CD14-positive monocyte (primary cell): Measurements from ENCODE around the gene PRKAR1B. TPM values are rescaled to one million over a fixed set of nuclear protein-coding genes. Genes with fewer than 3 reads are reported as not detected.

Experiments
- DNase-seq, 3 donors: peaks; one replicate each; pipeline ENCODE4 v3.0.0-alpha.2; 2011 to 2022
- H2AFZ ChIP-seq: 2 replicates; pipeline ENCODE4 v1.6.0; 2012; ENCODE audit warnings: mild to moderate bottlenecking, low read depth, low read length, inconsistent platforms; ENCODE audit not compliant: insufficient read depth, poor library complexity, severe bottlenecking
- H3K27ac ChIP-seq, 2 donors: 1 replicate in 1 of 2; 2 replicates in 1 of 2; pipeline ENCODE4 v1.5.1; 2012 to 2013; ENCODE audit warnings: low read length in 2 of 2, control low read depth in 1 of 2, inconsistent platforms in 1 of 2, low read depth in 1 of 2, mild to moderate bottlenecking in 1 of 2
- H3K27me3 ChIP-seq, 2 donors: one replicate each; pipeline versions ENCODE4 v1.6.0 to v1.6.1; 2011 to 2013; ENCODE audit warnings: low read length in 2 of 2; ENCODE audit not compliant: control insufficient read depth in 2 of 2, insufficient read depth in 2 of 2
- H3K36me3 ChIP-seq, 2 donors: replicated peaks in 1 of 2; 1 replicate in 1 of 2; 2 replicates in 1 of 2; pipeline versions ENCODE4 v1.5.1 to v1.6.1; 2012 to 2013; ENCODE audit warnings: low read length in 2 of 2, control low read depth in 1 of 2, inconsistent platforms in 1 of 2, mild to moderate bottlenecking in 1 of 2; ENCODE audit not compliant: insufficient read depth in 2 of 2, control insufficient read depth in 1 of 2
- H3K4me1 ChIP-seq, 2 donors: 1 replicate in 1 of 2; 2 replicates in 1 of 2; pipeline versions ENCODE4 v1.5.1 to v1.6.1; 2012 to 2013; ENCODE audit warnings: low read length in 2 of 2, control low read depth in 1 of 2, inconsistent platforms in 1 of 2, mild to moderate bottlenecking in 1 of 2, moderate library complexity in 1 of 2; ENCODE audit not compliant: insufficient read depth in 2 of 2, control insufficient read depth in 1 of 2
- H3K4me2 ChIP-seq: replicated peaks from 2 replicates; pipeline ENCODE3; 2012; ENCODE audit warnings: low read length, moderate library complexity, mild to moderate bottlenecking; ENCODE audit not compliant: poor library complexity, severe bottlenecking; ENCODE audit errors: extremely low read depth
- H3K4me3 ChIP-seq, 3 experiments: fragments of 200-600 bp in 1 of 3; sonication (generic) in 1 of 3; replicated peaks in 1 of 3; 1 replicate in 2 of 3; 2 replicates in 1 of 3; pipeline ENCODE4 v1.5.1; 2011 to 2013; ENCODE audit warnings: low read length in 3 of 3, mild to moderate bottlenecking in 3 of 3, control low read depth in 2 of 3, low read depth in 2 of 3, inconsistent platforms in 1 of 3, moderate library complexity in 1 of 3
- H3K79me2 ChIP-seq: 2 replicates; pipeline ENCODE4 v1.6.0; 2012; ENCODE audit warnings: mild to moderate bottlenecking, control low read depth, inconsistent platforms, low read length, moderate library complexity; ENCODE audit not compliant: insufficient read depth
- H3K9ac ChIP-seq: 2 replicates; pipeline ENCODE4 v1.6.0; 2017; ENCODE audit warnings: low read length, mild to moderate bottlenecking; ENCODE audit not compliant: insufficient read depth, poor library complexity, severe bottlenecking
- H3K9me3 ChIP-seq, 2 donors: replicated peaks in 1 of 2; 1 replicate in 1 of 2; 2 replicates in 1 of 2; pipeline versions ENCODE4 v1.5.1 to v1.6.1; 2012 to 2013; ENCODE audit warnings: low read length in 2 of 2, control low read depth in 1 of 2; ENCODE audit not compliant: control insufficient read depth in 1 of 2, insufficient read depth in 1 of 2
- H4K20me1 ChIP-seq: 2 replicates; pipeline ENCODE4 v1.6.0; 2012; ENCODE audit warnings: mild to moderate bottlenecking, low read length, control low read depth, moderate library complexity; ENCODE audit not compliant: insufficient read depth
- H3K27ac Mint-ChIP-seq, 7 donors: one replicate each; pipeline ENCODE4 v1.8.0; 2020; ENCODE audit warnings: mild to moderate bottlenecking in 7 of 7, mixed read lengths in 7 of 7, moderate library complexity in 6 of 7, inconsistent platforms in 2 of 7
- H3K27me3 Mint-ChIP-seq, 3 donors: one replicate each; pipeline ENCODE4 v1.8.0; 2021 to 2022; ENCODE audit warnings: low read depth in 3 of 3, mild to moderate bottlenecking in 3 of 3, mixed read lengths in 3 of 3, moderate library complexity in 3 of 3, inconsistent platforms in 1 of 3
- H3K36me3 Mint-ChIP-seq, 2 donors: one replicate each; pipeline ENCODE4 v1.8.0; 2020; ENCODE audit warnings: mixed read lengths in 2 of 2, inconsistent platforms in 1 of 2, mild to moderate bottlenecking in 1 of 2
- H3K4me1 Mint-ChIP-seq: one replicate; pipeline ENCODE4 v1.8.0; 2020; ENCODE audit warnings: mild to moderate bottlenecking, mixed read lengths
- H3K4me3 Mint-ChIP-seq, 2 donors: one replicate each; pipeline ENCODE4 v1.8.0; 2020; ENCODE audit warnings: mild to moderate bottlenecking in 2 of 2, mixed read lengths in 2 of 2, moderate library complexity in 1 of 2
- H3K9me3 Mint-ChIP-seq, 7 donors: one replicate each; pipeline ENCODE4 v1.8.0; 2020 to 2022; ENCODE audit warnings: mixed read lengths in 7 of 7, mild to moderate bottlenecking in 6 of 7, moderate library complexity in 6 of 7, inconsistent platforms in 2 of 7
- CTCF ChIP-seq: fragments of 200-600 bp; IDR thresholded peaks from one replicate; pipeline ENCODE4 v1.8.0; 2022; ENCODE audit warnings: antibody characterized with exemption, mild to moderate bottlenecking
- WGBS: methylation state at CpG from one replicate; pipeline ENCODE4 v1.1.5; 2013; ENCODE audit warnings: missing lambda C conversion rate; ENCODE audit not compliant: insufficient coverage; 5-methylcytosine and 5-hydroxymethylcytosine counted together
- intact Hi-C, 2 donors: fragments of 100-400 bp; cut with micrococcal nuclease; formaldehyde crosslinking; loops; one replicate each; pipeline versions ENCODE4 v1.15.0 to v1.15.1; 2023
- polyA plus RNA-seq, 3 donors: library from polyadenylated mRNA; depleted of rRNA in 1 of 3; unstranded in 2 of 3; stranded (reverse) in 1 of 3; fragments of 300-500 nt in 2 of 3; fragments of >200 nt in 1 of 3; fragmentation: Illumina TruSeq in 2 of 3; gene quantifications; 1 replicate in 2 of 3; 2 replicates in 1 of 3; pipeline ENCODE4 v1.2.3, GENCODE V29; 2012 to 2021

Gene PRKAR1B
- polyA plus RNA-seq, 3 donors, result 0.94 to 2.1 (median 1.1) TPM

- H3K4me3 Mint-ChIP-seq, result no peak overlapping the region
- no peaks in the 10 kb centered on the region for H3K36me3 Mint-ChIP-seq
- DNase-seq, result no peak
- H3K27ac ChIP-seq, result no peak overlapping the region
- no peak overlapping the region for H3K4me3 ChIP-seq
- no peaks in the 10 kb centered on the region for H4K20me1 ChIP-seq
- H3K9ac ChIP-seq, result no peak overlapping the region
- no peaks in the 10 kb centered on the region for H3K36me3 ChIP-seq
- H3K4me2 ChIP-seq, result no peak overlapping the region
- no peak for TF ChIP-seq CTCF
- 95% methylated on average over 13 of the region's 13 CpGs for WGBS
- H3K9me3 ChIP-seq, result peaks cover 14 to 40% of the 10 kb centered on the region in 2 donors
- intact Hi-C loops, result no loop called here
- H3K9me3 Mint-ChIP-seq, result peaks cover 17 to 46% (median 29%) of the 10 kb centered on the region in 7 donors
- no peaks in the 10 kb centered on the region for H3K4me1 Mint-ChIP-seq
- no peaks in the 10 kb centered on the region for H3K4me1 ChIP-seq
- no peak overlapping the region for H2AFZ ChIP-seq
- peaks cover 0 to 6% (median 2%) of the 10 kb centered on the region in 3 donors for H3K27me3 Mint-ChIP-seq
- no peaks in the 10 kb centered on the region for H3K79me2 ChIP-seq
- no peaks in the 10 kb centered on the region for H3K27me3 ChIP-seq
- no peak overlapping the region for H3K27ac Mint-ChIP-seq
These were observed 98.7 kb downstream of the PRKAR1B start for GRCh38 chr7:628402-628763.

- Histone ChIP-seq H3K4me3 (no peak overlapping the region), H4K20me1 (no peaks in the 10 kb centered on the region), H3K9ac (no peak overlapping the region), H3K27me3 (no peaks in the 10 kb centered on the region), H3K4me1 (no peaks in the 10 kb centered on the region), H3K27ac (no peak overlapping the region), H3K79me2 (no peaks in the 10 kb centered on the region), H3K36me3 (no peaks in the 10 kb centered on the region), H2AFZ (no peak overlapping the region), H3K4me2 (no peak overlapping the region), H3K9me3 (peaks cover 20 to 45% of the 10 kb centered on the region in 2 donors)
- Mint-ChIP-seq H3K4me3 (no peak overlapping the region), H3K4me1 (no peaks in the 10 kb centered on the region), H3K27ac (no peak overlapping the region), H3K36me3 (no peaks in the 10 kb centered on the region), H3K9me3 (peaks cover 19 to 50% (median 35%) of the 10 kb centered on the region in 7 donors), H3K27me3 (peaks cover 0 to 6% (median 2%) of the 10 kb centered on the region in 3 donors)
- DNase-seq, result no peak
- TF ChIP-seq CTCF, result no peak
- intact Hi-C loops, result no loop called here
- 99% methylated on average over 21 of the region's 35 CpGs for WGBS
These were observed 99.2 kb downstream of the PRKAR1B start for GRCh38 chr7:627661-628401.
